ENCODE results near the gene SLC26A2.

The SLC26A2 gene

GRCh38 chr5:150035139-150035895 lies 74.8 kb downstream of the SLC26A2 start:
- in situ Hi-C loops (cut with MboI; ENCODE audit: low sequenced_read_pairs), result no loop called here
- Histone ChIP-seq H3K36me3 (replicated peaks) (peaks cover 85% of the 10 kb centered on the region), H3K9me3 (no peaks in the 10 kb centered on the region), H3K4me3 (no peak overlapping the region), H3K4me1 (peaks cover 11% of the 10 kb centered on the region), H3K27me3 (ENCODE audit: low read depth) (no peaks in the 10 kb centered on the region)
- DNase-seq (ENCODE audit: low spot score in 2 of 2), result no peak

- Histone ChIP-seq H3K4me3 (no peak overlapping the region), H3K9me3 (no peaks in the 10 kb centered on the region), H3K27me3 (ENCODE audit: low read depth) (no peaks in the 10 kb centered on the region), H3K36me3 (replicated peaks) (peaks cover 85% of the 10 kb centered on the region), H3K4me1 (peaks cover 11% of the 10 kb centered on the region)
- in situ Hi-C loops (cut with MboI; ENCODE audit: low sequenced_read_pairs), result no loop called here
- DNase-seq (ENCODE audit: low spot score in 2 of 2), result no peak
Observed at GRCh38 chr5:150036513-150036912, 76.0 kb downstream of the SLC26A2 start.
